ENCODE measurements around the gene MC2R. TPM values are rescaled to one million over a fixed set of nuclear protein-coding genes. Genes with fewer than 3 reads are reported as not detected.

Gene MC2R
- total RNA-seq, 1 experiment from 2014 or later, result not detected

Other genes starting within 250 kb of the MC2R start
- gene FAM210A, start 189.0 kb downstream of the MC2R start, total RNA-seq (2021; ENCODE audit: unreplicated experiment), result 26.2 TPM
- gene RNMT, start 188.9 kb downstream of the MC2R start, total RNA-seq (2021; ENCODE audit: unreplicated experiment), result 58.0 TPM
- not detected for gene MC5R, start 91.4 kb downstream of the MC2R start, total RNA-seq (2021; ENCODE audit: unreplicated experiment)
- gene ZNF519, start 216.9 kb upstream of the MC2R start, total RNA-seq (2021; ENCODE audit: unreplicated experiment), result 6.5 TPM